ENCODE data around the gene FGD4. TPM values are rescaled to one million over a fixed set of nuclear protein-coding genes. Genes with fewer than 3 reads are reported as not detected.

FGD4 gene
- total RNA-seq, 1 donor from 2014 or later, result 81.9 TPM

DNA sequence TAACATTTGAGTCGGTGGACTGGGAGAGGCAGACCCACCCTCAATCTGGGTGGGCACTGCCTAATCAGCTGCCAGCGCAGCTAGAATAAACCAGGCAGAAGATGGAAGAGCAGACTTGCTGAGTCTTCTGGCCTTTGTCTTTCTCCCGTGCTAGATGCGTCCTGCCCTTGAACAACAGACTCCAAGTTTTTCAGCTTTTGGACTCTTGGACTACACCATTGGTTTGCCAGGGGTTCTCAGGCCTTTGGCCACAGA lies 252.5 kb downstream of the FGD4 start:
- DNase-seq (ENCODE audit: low spot score in 2 of 2), result no peak
- no peak for FAIRE-seq

DNA sequence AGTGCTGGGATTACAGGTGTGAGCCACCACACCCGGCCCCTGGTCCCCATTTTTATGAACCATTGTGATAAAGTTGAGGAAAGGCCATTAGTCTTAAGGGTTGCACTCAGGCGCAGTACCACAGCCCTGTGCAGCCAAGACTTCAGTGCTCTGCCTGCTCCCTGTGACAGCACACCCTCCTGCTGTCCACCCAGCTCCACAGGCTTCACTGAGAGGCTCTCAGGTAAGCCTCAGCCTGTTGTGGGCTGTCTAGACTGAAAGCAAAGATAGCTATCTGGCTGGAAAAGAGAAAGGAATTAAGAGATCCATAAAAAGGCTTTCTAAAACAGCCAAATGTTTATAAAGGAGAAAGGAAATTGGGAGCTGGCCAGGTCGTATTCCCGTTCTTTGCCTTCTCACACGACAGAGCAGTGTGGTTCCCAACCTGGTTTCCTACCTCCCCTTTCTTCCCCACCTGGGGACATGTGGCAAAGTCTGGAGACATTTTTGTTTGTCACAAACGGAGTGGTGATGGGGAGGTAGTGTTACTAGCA lies 260.6 kb downstream of the FGD4 start:
- DNase-seq (ENCODE audit: low spot score in 2 of 2), result no peak
- FAIRE-seq, result no peak

DNA sequence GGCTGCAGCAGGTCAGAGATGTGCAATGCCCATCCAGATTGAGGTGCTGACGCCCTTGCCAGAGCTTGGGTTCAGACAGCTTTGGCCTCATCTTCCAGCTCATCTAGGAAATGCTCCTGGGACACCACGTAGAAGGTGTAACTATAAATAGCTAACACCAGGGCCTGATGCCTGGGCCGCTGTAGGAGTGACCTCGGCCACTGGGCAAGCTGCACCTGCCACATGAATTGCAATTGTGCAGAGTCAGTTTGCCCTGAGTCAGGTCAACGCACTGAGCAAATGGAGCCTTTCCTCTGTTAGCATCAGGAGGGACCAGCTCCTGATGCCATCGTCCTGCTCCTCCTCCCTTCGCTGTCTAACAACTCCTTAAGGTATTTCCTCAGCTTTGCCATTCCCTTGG lies 262.3 kb downstream of the FGD4 start:
- DNase-seq (ENCODE audit: low spot score in 2 of 2) (no peak), FAIRE-seq (no peak)

DNA sequence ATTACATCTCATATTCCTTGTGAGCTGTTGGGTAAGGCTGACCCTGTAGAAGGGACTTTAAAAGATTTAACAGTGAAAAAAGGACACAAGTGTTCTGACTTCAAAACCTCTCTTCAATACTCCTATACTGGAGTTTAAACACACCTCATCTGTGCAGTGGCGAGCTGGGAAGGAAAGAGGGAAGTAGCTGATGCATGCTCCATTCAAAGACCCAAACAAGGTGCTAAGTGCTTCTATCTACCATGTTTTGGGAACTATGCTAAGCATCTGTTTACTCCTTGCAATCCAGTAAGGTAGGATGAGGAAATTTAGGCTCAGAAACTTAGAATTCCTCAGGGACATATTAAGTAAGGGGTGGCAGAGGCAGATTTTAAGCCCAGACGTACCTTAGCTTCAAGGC lies 263.3 kb downstream of the FGD4 start:
- FAIRE-seq (no peak), DNase-seq (ENCODE audit: low spot score in 2 of 2) (no peak)

DNA sequence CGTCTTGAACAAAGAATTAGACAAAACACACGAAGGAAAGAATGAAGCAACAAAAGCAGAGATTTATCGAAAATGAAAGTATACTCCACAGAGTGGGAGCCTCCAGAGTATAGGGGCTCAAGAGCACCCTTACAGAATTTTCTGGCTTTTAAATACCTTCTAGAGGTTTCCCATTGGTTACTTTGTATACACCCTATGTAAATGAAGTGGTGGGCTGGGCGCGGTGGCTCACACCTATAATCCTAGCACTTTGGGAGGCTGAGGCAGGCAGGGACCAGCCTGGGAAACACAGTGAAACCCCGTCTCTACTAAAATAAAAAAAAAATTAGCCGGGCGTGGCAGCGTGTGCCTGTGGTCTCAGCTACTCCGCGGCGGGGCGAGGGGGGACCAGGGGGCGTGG lies 266.7 kb downstream of the FGD4 start:
- DNase-seq (ENCODE audit: low spot score in 2 of 2) (no peak), FAIRE-seq (no peak)

DNA sequence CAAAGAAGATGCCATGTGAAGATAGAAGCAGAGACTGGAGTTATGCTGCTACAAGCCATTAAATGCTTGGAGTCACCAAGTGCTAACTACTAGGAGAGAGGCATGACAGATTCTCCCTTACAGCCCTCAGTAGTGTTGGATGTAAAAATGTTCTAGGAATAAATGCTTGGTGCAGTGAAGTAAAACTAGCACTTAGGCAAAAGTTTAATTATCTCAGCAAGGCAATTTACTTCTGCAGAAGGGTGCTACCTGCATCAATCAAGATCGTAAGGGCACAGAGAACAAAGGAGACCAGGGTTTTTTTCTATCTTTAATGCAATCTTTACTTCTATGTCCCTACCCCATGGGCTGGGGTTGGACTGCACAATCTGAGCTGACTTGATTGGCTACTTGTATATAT lies 270.2 kb downstream of the FGD4 start:
- FAIRE-seq (no peak), DNase-seq (ENCODE audit: low spot score in 2 of 2) (no peak)

DNA sequence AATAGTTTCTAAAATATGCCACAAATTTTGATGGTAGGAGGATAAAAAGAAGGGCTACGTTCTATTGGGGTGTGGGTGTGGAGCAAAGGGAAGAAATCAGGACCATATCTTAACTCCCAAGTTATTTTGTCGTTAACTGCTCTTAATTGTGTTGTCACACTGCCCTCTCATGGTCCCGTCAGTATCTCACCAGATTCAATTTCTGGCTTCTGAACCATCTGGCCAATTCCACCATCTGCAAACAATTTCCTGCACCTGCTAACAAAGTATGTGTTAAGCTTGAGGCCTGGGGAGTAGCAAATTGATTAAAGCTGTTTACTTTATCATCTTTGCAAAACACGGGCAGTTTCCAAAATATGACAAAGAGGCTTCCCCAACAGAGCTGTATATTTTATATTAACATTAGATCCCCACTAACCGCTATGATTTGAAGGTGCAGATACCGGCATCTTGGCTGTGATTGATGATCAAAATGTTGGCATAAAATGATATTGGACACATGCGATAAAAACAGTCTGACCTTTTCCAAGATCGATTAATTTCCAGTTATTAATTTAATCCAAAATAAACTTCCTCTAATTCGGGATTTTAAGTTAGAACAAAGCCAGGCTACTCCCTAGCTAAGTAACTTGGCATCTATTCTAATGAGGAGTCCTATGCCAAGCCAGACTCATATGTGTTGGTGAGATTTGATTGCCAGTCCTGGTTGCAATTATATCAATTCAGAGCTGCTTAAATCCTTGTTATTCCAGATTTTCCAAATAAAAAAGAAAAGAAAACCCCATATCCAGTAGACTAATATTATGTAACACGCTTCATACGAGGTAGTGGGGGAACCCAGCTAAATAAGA lies 272.8 kb downstream of the FGD4 start:
- FAIRE-seq (peak; percentile 19), DNase-seq (ENCODE audit: low spot score in 2 of 2) (peak; percentile 63 to 71)

DNA sequence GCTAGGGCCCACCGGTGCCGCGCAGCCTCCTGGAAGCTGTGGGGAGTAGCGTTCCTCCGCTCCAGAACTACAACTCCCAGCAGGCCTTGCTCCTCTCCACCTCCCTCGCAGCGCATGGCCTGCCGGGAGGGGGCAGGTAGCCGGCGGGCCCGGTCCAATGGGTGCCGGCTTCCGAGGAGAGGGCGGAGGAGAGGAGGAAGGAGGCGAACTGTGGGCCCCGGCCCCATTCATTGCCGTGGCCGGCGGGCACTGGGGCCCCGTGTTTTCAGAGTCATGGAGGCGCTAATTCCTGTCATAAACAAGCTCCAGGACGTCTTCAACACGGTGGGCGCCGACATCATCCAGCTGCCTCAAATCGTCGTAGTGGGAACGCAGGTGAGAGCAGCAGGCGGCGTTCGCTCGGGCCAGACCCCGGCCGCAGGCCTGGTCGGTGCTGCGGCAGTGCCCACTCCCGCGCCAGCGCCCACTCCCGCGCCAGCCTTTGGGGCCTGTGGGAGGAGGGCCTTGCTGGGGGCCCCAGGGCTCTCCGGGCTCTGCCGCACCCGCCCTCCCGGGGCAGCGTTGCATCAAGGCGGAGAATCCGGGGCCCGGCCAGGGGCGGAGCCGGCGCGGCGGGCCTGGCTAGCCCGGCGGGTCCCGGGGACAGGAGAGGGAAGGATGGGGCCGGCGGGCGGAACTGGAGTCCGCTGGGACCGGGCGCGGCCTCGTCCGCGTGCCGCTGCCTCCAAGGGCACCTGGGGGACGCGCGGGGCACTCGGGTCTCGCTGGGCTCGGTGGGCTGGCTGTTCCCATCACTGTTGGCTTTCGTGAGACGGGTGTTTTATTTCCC lies 279.9 kb downstream of the FGD4 start, which contains the start of gene DNM1L:
TSS of gene DNM1L (plus strand) at position 211 of the 829 bp plus-strand sequence. CDS start at position 274, 63 bp downstream.
- peak; percentile 91 to 94 for DNase-seq (ENCODE audit: low spot score in 2 of 2)
- FAIRE-seq, result no peak

DNA sequence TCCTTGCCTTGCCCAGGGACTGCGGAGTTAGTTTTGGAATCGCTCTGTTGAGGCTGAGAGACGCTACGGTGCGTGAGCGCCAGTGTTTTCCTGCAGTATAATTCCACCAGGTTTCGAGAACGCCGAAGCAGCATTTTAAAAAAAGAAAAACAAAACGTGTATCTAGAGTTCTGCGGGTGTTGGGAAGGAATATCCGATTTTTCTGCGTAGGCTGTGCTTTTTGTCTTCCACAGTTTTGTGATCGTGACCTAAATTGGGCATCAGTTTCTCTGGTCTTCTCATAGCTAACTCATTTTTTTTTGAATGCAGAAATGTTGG lies 280.5 kb downstream of the FGD4 start:
- FAIRE-seq, result no peak
- DNase-seq (ENCODE audit: low spot score in 2 of 2), result no peak

DNA sequence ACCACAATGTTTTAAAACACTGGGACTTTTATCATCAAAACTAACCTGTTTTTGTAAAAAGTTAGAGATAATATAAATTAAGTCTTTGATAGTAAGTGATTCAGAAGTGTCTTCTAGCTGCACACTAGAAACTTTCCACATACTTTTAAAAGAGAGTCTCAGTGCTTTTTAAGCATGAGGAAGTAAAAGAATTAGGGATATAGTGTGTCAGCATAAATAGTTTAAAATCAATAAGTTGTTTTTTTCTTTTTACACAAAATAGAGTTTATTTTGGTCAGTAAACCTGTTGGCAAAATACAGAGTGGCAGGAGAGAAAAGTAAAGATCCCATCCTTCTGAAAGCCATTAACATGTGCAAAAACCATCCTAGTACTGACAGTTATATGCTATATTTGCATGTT lies 281.4 kb downstream of the FGD4 start:
- DNase-seq (ENCODE audit: low spot score in 2 of 2), result no peak
- FAIRE-seq, result no peak

DNA sequence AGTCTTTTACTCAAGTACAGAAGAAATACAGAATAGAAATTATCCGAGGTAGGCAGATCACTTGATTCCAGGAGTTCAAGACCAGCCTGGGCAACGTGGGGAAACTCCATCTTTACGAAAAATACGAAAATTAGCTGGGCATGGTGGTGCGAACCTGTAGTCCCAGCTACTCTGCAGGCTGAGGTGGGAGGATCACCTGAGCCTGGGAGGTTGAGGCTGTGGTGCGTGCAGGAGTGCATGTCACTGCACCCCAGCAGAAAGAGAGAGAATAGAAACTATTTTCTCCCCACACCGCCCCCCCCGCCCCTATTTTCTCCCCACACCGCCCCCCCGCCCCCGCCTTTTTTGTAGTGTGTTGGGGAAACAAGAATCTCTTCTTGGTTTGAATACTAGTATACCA lies 281.9 kb downstream of the FGD4 start:
- DNase-seq (ENCODE audit: low spot score in 2 of 2) (no peak), FAIRE-seq (no peak)

DNA sequence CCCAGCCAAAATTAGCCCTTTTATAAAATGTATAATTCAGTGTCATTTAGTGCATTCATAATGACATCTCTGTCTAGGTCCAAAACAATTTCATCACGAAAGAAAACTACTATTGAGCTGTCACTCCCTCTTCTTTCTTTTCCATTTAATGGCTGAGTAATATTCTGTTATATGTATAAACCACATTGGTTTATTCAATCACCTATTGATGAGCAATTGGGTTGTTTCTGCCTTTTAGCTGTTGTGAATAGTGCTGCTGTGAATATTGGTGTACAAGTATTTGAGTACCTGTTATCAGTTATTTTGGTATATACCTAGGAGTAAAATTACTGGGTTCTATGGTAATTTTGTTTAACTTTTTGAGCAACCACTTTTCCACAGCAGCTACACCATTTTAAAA lies 287.0 kb downstream of the FGD4 start:
- no peak for DNase-seq (ENCODE audit: low spot score in 2 of 2)

DNA sequence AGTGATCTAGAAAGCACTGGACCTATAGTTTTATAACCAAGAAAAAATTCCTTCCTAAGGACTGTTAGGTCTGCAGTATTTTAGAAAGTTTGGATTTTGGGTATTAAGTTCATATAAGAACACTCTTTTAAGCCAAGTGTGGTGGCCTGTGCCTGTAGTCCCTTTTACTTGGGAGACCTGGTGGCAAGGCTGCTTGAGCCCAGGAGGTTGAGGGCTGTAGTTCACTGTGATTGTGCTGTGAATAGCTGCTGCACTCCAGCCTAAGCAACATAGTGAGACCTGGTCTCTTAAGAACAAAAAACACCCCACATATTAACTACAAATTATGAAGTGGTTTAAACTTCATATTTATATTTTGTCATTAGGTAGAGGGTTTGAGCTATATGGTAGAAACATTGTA lies 289.4 kb downstream of the FGD4 start:
- no peak for DNase-seq (ENCODE audit: low spot score in 2 of 2)
- no peak for FAIRE-seq

More for the DNA sequence above, 287.0 kb downstream of the FGD4 start:
- no peak for FAIRE-seq

DNA sequence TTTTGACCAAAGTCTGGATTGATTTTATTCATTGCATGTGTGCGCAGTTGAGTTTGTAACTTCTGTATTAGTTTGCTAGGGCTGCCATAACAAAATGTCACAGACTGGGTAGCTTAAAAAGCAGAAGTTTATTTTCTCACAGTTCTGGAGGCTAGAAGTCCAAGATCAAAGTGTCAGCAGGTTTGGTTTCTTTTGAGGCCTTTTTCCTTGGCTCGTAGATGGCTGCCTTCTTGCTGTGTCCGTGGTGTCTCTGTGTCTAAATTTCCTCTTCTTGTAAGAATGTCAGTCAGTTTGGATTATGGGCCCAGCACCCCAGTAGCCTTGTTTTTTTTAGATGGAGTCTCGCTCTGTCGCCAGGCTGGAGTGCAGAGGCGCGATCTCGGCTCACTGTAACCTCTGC lies 291.6 kb downstream of the FGD4 start:
- DNase-seq (ENCODE audit: low spot score in 2 of 2), result no peak
- no peak for FAIRE-seq

DNA sequence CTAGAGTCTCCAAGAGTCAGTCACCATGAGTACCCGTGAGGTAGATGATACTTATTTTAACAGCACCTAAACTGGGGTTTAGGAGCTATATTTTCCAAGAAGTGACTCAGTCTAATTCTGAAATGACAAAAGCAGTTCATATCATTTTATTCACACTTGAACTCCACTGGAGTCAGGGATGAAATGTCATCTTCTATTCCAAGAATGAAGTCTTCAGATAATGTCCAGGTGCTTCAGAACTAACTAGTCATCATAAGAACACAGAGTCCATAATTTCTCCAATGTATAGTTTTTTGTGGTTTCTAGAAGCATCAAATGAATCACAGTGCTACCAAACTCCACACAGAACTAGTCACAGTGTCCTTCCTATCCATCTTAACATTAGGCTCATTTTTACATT lies 293.0 kb downstream of the FGD4 start:
- DNase-seq (ENCODE audit: low spot score in 2 of 2) (no peak), FAIRE-seq (no peak)

DNA sequence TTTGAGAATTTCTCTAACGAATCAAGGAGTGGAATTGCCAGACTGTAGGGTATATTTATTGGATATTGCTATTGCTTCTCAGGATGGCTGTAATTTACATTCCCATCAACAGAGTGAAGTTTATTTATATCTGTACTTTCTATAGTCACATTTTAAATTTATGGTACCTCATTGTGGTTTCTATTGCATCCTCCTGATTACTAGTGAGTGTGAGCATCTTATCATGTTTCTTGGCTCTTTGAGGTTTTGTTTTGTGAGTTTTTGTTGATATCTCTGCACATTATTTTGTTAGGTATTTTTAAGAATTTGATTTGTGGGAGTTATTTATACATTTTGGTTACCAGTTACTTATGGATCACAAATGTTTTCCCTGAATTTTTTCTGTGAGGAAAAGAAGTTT lies 293.7 kb downstream of the FGD4 start:
- FAIRE-seq (no peak), DNase-seq (ENCODE audit: low spot score in 2 of 2) (no peak)

Small RNA genes within 50 kb of the gene (small RNA-seq; reads per million reads assigned to genes)
- not detected for gene RF00019
- not detected for gene RNU6-494P

Measured in frontal cortex (tissue), 4 donors.